COR-L47 (cell line): ENCODE measurements around the gene FBXW2.
A peak's percentile ranks its signal among the peaks of the same experiment; 100 is the strongest.
"Not testable (repeated sequence)": the region's sequence is repeated elsewhere in the genome, so short reads cannot be mapped to it uniquely, and the experiment has no call there.

ENCODE experiments used
- DNase-seq: peaks from one replicate; lab custom pipeline; 2025; lab: John Stamatoyannopoulos, UW

Gene FBXW2

GRCh38 chr9:120792898-120793765, at the start of gene FBXW2:
Gene FBXW2, minus strand, starts transcription at chr9:120793416. Its CDS starts 5,158 bp downstream, at chr9:120788258.
- peak; percentile 85 for DNase-seq

DNA sequence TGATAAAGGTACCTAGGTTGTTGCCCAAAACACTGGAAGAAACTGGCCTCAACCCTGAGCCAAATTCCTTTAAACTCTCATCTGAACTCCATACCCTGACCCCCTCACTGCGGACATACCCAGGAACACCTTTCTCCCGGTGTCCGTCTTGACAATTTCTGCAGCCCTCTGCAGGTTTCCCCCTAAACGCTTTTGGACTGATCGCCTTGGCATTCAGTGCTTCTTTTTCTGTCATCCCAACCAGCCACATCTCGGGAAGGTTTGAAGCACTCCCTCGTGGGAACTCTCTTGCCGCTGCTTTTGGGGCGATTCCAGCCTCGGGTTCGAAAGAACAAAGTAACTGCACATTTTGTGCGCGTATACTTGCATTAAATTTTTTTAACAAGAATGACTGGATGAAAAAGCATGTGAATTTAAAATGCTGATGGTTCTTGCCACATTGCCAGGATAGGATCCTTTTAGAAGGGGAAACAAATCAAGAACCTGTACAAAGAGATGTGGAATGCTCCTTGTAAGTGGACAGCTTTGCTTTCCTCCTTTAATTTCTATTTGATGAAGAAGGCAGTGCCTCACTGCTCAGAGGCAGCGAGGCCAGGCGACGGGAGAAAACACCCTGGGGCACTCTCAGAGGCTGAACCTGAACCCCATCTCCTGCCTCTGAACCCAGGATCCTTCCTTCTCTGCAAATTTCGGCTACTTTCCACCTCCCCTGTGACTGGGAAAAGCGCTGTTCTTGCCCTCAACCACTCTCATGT, 48.9 kb upstream of the FBXW2 start:
- DNase-seq: no peak

DNA sequence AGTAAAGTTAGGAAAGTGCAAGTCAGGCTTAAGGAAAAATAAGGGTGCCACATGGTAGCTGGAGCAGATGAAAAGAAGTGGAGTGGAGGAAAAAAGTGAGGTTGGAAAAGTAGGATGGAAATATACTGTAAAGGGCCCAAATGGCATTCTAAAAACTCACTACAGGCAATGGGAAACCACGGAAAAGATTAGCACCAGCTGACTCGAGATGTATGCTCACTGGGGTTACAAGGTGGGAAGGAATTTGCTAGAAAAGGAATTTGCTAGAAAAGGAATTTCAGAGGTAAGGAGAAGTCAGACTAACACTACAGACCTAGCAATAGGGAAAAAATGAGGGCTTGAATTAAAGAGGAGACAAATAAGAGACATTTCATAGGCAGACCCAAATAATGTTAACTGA, 45.9 kb upstream of the FBXW2 start:
- DNase-seq: no peak

- DNase-seq: no peak
Measured at GRCh38 chr9:120837921-120838320, 44.7 kb upstream of the FBXW2 start.

DNA sequence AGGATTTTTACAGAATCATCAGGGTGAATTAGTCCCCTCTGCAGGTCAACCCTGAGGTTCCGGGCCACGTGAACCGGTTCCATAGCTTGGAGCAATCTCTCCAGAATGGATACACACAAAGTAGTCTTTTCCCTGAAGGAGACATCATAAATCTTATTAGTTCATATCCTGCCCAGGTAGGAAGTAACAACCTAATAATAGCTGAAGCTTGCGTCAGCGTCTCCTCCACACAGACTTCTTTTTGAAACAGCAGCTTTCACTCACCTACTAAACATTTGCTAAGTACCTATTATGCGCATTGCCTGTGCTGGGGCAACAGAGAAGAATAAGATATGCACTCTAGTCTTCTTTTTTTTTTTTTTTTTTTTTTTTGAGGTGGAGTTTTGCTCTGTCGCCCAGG, 40.1 kb upstream of the FBXW2 start:
- DNase-seq: no peak

DNA sequence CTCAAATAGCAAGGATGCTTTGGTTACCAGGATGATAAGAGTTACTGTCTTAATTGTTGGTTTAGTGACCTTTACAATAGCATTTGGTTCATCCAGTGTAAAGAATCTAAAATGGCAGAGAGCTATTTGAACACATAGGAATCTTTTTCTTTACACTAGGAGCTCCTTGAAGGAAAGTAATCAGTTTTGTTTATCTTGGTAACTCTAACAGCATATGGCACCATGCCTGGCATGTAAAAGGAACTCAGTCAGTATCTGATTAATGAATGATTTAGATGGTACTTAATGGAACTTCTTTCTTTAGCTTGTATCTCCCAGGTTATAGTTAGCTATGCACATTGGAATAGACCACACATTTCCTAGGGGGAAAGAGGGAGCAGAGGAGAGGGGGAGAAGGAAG, 39.6 kb upstream of the FBXW2 start:
- DNase-seq: no peak

DNA sequence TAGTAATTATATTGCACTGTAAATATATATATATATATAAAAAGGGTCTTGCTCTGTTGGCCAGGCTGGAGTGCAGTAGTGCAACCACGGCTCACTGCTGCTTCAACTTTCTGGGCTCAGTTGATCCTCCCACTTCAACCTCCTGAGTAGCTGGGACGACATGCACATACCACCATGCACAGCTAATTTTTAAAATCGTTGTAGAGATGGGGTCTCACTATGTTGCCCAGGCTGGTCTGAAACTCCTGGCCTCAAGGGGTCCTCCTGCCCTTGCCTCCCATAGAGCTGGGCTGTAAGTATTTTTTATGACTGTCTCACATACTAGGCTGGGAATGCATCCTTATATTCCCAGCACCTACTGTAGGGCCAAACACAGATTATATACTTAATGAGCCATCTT, 37.6 kb upstream of the FBXW2 start:
- DNase-seq: no peak

DNA sequence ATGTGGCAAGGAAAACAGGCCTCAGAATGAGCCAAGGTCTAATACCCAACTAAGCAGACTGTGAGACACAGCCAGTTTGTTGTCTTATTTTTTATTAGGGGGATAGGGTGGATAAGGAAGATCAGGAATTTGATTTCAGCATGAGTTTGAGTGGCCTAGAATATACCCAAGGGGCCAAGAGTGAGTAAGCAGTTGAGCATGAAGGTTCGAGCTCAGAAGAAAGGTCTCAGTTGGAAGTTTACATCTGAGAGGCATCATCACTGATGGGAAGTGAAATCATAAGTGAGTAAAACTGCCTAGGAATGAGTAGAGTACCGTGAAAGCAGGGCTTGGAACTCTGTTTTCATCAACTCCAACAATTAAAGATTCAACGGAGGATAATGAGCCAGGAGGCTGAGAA, 36.9 kb upstream of the FBXW2 start:
- DNase-seq: no peak

- DNase-seq: no peak
Measured at GRCh38 chr9:120829650-120830049, 36.4 kb upstream of the FBXW2 start.

DNA sequence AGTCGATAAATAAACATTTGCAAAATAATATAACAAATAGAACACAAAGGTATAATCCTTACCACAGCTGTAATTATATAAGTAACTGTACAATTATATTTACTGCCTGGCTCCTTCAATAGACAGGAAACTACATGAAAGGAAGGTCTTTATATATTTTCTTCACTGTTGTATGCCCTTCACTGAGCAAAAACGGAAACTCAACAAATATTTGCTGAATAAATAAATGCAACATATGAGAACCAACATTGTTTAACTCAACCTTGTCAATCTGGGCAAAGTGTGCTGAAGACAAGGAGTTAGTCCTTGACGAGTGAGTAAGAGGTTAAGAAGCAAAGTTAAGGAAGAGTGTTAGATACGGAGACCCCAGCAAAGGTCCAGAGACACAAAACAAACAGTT, 26.9 kb upstream of the FBXW2 start:
- no peak for DNase-seq

DNA sequence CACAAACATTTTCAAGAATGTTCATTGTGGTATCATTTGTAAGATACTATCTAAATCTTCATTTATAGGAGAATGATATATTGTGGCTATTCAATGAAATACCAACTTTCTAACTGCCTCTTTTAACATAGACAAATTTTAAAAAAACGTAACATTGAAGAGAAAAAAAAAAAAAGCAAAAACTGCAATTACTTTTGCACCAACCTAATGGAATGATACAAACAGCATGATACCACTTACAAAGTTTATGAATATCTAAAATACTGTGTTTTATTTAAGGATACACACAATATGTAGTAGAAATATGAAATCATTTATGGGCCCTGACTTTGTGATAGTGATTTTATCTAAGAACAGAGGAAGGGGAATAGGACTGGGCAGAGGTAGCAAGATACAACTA, 25.4 kb upstream of the FBXW2 start:
- DNase-seq: no peak

DNA sequence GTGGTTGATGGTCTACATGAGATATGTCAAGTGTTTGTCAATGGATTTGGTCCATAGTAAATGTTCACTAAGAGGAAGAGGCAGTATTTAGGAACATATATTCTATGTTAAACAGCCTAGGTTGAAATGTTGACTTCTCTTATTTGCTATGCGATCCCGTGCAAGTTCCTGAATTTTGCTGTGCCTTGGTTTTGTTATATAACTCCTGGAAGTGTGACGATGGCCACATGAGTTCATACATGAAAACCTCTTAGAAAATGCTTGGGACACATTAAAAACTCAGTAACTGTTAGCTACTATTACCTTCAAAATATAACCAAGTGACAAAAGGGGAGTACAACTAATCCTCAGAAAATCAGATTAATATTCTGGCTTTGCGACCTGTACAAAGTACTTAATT, 21.9 kb upstream of the FBXW2 start:
- DNase-seq: no peak

DNA sequence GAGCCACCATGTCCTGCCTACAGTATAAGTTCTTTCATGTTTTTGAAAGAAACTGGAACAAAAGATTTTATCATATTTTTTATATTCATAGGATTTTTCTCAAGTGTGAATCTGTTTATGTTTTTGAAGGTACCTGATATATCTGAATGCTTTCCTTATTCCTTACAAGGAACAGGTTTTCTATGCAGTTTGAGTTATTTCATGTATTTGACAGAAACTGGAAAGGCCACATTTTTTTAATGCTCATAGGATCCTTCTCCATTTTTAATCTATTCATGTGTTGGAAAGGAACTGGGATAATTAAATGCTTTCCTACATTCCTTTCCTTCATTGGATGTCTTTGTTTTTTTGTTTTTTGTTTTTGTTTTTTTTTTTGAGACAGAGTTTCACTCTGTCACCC, 15.7 kb upstream of the FBXW2 start:
- no peak for DNase-seq

DNA sequence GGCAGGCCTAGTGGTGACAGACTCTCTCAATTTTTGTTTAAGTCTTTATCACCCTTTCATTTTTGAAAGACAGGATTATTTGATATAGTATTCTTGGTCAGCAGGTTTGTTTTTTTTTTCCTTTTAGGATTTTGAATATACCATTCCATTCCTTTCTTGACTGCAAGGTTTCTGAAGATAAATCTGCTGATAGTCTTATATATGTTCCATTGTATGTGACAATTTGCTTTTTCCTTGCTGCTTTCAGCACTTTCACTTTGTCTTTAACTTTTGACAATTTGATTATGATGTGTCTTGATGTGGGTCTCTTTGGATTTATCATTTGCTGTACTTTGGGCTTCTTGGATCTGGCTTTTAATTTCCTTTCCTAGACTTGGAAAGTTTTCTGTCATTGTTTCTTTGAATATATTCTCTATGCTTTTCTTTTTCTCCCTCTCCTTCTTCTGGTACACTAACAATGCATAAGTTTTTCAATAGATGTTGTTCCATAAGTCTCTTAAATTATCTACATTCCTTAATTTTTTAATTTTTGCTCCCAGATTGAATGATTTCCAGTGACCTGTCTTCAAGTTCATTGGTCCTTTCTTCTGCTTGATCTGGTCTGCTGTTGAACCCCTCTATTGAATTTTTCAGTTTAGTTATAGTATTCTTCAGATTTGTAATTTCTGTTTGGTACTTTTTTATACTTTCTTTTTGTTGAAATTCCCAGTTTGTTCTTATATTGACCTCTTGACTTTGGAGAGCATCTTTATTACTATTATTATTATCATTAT, 14.6 kb upstream of the FBXW2 start:
- no peak for DNase-seq

- DNase-seq: not testable (repeated sequence)
Measured at GRCh38 chr9:120804784-120805363, 11.7 kb upstream of the FBXW2 start.

DNA sequence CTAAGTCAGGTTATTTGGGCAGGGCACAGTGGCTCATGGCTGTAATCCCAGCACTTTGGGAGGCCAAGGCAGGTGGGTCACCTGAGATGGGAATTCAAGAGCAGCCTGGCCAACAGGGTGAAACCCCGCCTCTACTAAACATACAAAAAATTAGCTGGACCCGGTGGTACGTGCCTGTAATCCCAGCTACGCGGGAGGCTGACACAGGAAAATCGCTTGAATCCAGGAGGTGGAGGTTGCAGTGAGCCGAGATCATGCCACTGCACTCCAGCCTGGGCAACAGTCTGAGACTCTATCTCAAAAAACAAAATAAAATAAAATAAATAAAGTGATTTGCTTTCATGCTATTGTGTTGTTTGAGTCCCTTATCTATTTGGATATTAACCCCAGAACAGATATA, 8.2 kb upstream of the FBXW2 start:
- DNase-seq: no peak

DNA sequence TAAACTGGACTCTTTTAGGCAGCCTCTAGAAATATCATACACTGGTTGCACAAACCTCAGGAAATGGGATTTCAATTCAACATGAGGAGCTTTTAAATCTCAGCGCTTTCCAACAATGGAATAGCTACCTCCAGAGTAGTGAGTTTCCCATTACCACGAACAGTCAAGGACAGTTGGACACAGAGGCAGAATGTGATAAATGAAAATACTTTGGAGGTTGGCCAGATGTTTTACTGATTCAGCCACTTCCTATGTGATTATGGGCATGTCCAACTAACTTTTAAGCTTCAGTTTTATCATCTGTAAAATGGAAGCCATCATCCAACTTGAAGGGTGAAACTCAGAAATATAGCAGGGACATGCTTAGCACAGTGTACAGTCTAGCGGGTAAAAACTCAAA, 2.1 kb downstream of the FBXW2 start:
- DNase-seq: no peak

DNA sequence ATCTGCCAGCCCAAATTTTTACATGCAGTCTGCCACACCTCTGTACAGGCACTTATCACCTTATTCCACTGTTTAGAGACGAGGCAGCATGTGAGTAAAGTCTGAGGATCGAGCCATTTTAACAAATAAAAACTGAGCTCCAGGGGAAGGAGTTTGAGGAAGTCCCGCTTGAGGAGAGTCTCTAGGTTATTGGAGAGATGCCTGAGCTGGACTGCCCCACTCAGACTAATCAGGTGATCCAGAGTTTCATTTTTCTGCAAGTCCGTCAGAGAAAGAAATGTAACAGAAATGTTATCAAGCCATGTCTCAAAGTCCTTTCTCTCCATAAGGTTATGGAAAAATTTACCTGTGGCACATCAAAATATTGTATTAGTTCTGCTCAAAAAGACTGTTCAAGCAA, 5.3 kb downstream of the FBXW2 start:
- DNase-seq: no peak

- DNase-seq: no peak
Measured at GRCh38 chr9:120783602-120784047, 9.6 kb downstream of the FBXW2 start.

- no peak for DNase-seq
Measured at GRCh38 chr9:120781236-120781635, 12.0 kb downstream of the FBXW2 start.

DNA sequence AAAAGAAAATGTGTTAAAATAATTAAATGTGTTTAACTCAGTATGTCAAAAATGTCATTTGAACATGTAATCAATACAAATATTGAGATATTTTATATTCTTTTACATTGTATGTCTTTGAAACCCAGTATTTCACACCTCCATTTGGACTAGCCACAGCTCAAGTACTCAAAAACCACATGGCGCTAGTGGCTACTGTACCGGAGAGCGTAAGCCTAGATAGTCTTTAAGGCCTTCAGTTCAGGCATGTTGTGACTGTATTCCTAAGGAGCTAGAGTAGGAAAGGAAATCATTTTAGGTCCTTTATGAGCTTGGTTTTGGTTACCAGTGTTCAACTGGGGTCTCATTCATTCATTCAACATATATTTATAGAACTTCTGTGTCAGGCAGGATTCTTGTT, 12.8 kb downstream of the FBXW2 start:
- DNase-seq: no peak

DNA sequence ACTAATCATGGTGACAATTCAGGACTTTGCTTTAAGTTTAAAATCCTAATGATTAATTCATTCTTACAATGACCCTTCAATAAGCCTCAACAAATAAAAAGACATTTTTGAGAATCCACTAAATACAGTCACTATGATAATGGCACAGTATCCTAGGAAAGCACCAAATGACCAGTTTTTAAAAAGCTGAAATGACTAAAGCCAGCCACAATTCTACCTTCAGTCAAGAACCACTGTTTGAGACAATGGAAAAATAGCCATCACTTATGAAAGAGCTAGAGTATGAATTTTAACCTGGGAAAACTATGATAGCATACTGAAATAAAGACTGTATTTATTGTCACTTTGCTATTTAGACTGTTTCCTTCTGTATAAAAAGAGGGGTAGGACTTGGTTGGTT, 14.0 kb downstream of the FBXW2 start:
- DNase-seq: no peak
